ENCODE data around the gene NEUROD2.
A peak's percentile ranks its signal among the peaks of the same experiment; 100 is the strongest.
"Not testable (repeated sequence)": the region's sequence is repeated elsewhere in the genome, so short reads cannot be mapped to it uniquely, and the experiment has no call there.

Gene NEUROD2

GRCh38 chr17:39602533-39603303 is 5.0 kb downstream of the NEUROD2 start:
- DNase-seq (ENCODE audit: low read depth) = no peak

- DNase-seq (ENCODE audit: low read depth) = no peak
Measured at GRCh38 chr17:39601758-39602532, 5.8 kb downstream of the NEUROD2 start.

GRCh38 chr17:39600997-39601597 is 6.6 kb downstream of the NEUROD2 start:
- DNase-seq (ENCODE audit: low read depth) = no peak

GRCh38 chr17:39600288-39600996 is 7.3 kb downstream of the NEUROD2 start:
- no peak for DNase-seq (ENCODE audit: low read depth)

GRCh38 chr17:39599665-39600231 is 8.0 kb downstream of the NEUROD2 start:
- DNase-seq (ENCODE audit: low read depth) = no peak

GRCh38 chr17:39599004-39599664 is 8.6 kb downstream of the NEUROD2 start:
- no peak for DNase-seq (ENCODE audit: low read depth)

- DNase-seq (ENCODE audit: low read depth) = no peak
Measured at GRCh38 chr17:39598630-39599003, 9.1 kb downstream of the NEUROD2 start.

- no peak for DNase-seq (ENCODE audit: low read depth)
Measured at GRCh38 chr17:39598047-39598481, 9.7 kb downstream of the NEUROD2 start.

- DNase-seq (ENCODE audit: low read depth) = no peak
Measured at GRCh38 chr17:39597372-39598046, 10.2 kb downstream of the NEUROD2 start.

GRCh38 chr17:39596543-39597267 is 11.0 kb downstream of the NEUROD2 start:
- DNase-seq (ENCODE audit: low read depth) = no peak

GRCh38 chr17:39595928-39596510 is 11.7 kb downstream of the NEUROD2 start:
- DNase-seq (ENCODE audit: low read depth) = no peak

- no peak for DNase-seq (ENCODE audit: low read depth)
Measured at GRCh38 chr17:39595294-39595693, 12.4 kb downstream of the NEUROD2 start.

GRCh38 chr17:39593371-39593770 is 14.3 kb downstream of the NEUROD2 start:
- no peak for DNase-seq (ENCODE audit: low read depth)

- peak; percentile 26 for DNase-seq (ENCODE audit: low read depth)
Measured at GRCh38 chr17:39591958-39592954, 15.5 kb downstream of the NEUROD2 start.

- not testable (repeated sequence) for DNase-seq (ENCODE audit: low read depth)
Measured at GRCh38 chr17:39590180-39590579, 17.5 kb downstream of the NEUROD2 start.

- no peak for DNase-seq (ENCODE audit: low read depth)
Measured at GRCh38 chr17:39582658-39583057, 25.1 kb downstream of the NEUROD2 start.

GRCh38 chr17:39581759-39582085 is 26.0 kb downstream of the NEUROD2 start:
- no peak for DNase-seq (ENCODE audit: low read depth)

- no peak for DNase-seq (ENCODE audit: low read depth)
Measured at GRCh38 chr17:39581071-39581758, 26.5 kb downstream of the NEUROD2 start.
